DMS53 (cell line): ENCODE data around the gene LRRC15.

Experiments
- DNase-seq: peaks from one replicate; lab custom pipeline; 2025; lab: John Stamatoyannopoulos, UW

The LRRC15 gene

DNA sequence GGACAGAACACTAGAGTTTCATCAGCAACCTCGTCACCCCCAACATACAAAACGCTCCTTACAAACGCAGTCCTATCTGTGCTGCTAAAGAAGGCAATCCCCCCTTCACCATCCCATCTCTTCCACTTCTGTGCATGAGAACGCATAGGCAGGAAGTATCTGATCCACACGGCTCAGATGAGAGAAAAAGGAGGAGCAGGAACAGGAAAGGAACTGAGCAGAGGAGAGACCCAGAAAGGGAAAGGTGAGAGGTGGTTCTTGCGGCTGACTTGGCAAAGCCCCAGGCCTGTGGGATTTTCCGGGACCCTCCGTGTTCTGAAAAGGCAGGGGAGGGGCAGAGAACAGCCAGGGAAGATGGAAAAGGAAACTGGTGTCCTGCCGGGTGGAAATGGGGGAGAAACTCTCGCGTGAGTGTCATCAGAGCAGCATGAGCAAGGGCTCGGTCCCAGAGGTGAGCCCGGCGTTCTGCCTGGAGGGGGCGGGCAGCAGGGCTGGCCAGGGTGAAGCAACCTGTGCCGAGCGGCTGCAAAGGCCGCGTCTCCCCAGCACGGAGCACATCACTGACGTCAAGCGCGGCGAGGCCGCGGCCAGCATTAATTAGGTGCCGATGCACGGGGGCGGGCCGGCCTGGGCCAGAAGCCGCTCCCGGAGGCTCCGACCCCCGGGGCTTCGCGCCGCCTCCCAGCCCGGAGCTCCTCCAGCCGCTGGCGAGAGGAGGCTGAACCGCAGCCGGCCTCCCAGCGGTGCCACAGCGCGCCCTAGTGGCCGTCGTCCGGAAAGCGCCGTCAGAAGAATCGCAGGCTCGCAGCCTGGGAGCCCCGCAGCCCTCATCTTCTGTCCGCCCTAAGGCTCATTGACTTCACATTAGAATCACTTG lies 54.2 kb downstream of the LRRC15 start:
- DNase-seq: peak; percentile 94

DNA sequence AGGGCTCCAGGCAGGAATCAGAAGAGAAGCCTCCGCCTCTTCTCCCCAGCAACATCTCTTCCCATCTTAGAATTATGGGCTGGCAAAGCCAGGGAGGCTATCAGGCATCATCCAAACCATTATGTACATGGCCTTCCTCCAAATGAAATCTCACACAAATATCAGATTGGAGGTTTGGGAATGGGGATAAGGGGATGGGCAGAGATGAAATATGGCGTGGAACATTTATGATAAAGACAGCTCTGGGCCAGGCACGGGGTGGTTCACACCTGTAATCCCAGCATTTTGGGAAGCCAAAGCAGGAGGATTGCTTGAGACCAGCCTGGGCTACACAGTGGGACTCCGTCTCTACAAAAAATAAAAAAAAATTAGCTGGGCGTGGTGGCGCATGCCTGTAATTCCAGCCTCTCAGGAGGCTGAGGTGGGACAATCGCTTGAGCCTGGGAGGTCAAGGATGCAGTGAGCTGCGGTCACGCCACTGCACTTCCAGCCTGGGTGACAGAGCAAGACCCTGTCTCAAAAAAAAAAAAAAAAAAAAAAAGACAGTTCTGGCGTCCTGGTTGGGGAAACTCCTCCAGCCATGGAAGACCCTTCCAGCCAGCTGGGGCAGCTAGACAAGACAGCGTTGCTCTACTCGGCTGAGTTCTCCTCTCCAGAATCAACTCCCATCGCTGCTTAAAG lies 55.0 kb downstream of the LRRC15 start:
- DNase-seq: no peak

DNA sequence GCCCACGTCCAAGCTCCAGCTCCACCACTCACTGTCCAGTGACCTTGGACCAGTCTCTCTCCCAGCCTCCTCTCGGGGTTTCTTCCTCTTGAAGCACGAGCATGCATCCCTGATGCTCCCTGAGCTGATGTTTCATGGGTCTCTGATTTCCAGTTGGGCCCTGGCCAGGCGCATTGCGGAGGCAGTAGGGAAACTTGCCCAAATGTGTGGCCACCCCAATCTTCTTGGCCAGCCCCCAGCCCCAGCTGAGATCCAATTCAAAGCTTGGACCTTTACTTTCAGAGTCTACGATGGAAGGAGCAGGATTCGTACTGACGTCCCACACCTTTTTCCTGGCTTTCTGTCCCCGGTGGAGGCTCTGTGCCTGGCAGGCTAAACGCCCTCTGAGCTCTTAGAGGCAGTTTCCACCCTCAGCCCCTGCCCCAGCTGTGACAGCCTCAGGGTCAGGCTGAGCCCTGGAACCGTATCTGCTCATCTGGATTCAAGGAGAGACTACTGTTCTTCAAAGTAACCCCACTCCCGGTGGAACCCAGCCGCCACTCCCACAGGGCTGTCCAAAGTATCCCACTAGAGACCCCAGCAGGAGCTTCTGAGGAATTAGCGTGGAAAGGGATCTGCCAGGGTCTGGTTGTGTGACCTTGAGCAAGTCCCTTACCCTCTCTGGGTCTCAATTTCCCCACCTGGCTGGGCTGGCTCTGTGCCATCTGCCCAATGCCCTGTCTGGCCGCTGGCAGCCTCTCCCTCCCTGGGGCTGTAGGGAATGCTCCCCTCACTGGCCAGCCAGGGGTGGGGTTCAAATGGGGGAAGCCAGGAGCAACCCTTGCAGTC lies 55.8 kb downstream of the LRRC15 start:
- peak; percentile 58 for DNase-seq

DNA sequence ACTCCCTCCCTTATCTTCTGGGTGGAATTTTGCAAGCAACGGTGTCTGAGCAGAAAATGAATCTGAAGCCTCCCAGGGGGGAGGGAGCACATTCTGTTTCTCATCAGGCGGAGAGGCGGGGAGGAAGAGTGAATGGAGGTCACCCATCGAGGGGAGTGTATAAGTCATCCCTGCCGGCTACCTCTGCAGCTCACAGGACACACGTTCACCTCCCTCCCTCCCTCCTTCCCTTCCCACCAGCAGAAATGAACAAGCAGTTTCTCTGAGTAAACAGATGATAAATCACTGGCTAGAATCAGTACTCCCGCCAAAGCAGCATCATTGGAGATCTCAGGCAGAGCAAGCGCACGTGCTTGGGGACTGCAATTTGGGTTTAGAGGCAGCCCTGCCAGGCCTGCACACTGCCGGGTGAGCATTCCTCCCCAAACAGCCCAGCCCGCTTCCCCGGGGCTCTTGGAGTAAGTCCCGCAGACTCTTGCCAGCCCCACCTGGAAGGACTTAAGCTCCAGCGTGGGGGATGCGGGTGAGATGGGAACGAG lies 56.7 kb downstream of the LRRC15 start:
- DNase-seq: peak; percentile 79

DNA sequence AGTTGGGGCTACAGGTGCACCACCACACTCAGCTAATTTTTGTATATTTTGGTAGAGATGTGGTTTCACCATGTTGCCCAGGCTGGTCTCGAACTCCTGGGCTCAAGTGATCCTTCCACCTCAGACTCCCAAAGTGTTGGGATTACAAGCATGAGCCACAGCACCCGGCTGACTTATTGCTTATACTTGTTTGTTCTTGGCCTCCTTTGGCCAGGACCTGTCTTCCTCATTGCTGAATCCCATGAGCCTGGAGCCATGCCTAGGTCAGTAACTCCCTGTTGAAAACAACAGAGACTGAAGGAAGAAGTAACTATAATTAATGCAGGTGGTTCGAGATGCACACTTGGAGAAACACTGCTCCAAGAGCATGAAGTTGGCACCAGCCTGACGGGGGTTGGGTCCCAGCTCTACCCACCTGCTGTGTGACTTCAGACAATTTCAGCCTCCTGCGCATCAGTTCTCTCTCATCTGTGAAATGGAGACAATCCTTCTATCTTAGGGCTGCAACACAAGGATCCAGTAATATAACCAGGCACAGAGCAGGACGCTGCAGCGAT lies 57.3 kb downstream of the LRRC15 start:
- DNase-seq: peak; percentile 65

DNA sequence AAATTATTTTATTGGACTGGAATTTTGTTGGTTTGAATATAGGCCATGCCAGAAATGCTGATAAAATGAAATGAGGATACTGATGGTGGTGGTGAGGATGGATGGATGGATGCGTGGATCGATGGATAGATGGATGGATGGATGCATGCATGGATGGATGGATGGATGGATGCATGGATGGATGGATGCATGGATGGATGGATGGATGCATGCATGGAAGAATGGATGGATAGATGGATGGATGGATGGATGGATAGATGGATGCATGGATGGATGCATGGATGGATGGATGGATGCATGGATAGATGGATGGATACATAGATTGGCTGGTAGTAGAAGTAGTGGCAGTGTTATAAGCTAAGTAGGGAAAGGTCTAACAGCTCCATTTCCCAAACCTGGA lies 58.5 kb downstream of the LRRC15 start:
- no peak for DNase-seq

DNA sequence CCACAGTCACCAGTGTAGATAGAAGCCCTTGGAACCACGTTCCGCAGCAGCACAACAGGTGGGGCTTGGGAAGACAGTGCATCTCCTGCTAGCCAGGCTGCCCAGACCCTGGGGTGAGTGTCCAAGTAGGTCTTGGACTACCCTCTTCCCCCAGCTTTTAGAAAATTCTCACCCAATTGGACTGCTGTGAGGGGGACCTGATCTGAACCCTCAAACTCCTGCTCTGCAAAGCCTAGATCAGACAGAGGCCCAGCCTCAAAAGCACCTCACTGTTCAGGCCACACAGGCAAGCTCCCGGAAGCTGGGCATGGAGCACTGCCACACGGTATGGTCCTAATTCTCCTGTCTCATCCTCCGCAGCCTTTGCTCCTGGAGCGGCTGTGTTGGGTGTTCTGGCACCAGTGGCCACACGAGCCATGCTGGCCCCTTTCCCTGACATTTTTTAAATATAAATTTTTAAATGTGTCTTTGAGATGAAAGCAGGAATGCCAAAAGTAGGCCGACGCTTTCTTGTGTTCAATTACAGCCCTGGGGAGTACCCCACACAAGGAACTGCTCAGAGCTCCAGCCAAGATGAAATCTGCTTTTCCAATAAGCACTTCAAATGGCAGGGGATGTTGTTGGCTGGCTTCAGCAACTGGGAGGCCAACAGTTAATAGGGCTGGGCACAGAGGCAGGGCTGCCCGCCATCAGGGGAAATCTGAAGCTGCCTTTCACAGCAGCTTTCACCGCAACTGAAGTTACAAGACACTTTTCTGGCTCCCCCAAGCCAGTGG lies 59.3 kb downstream of the LRRC15 start:
- no peak for DNase-seq

DNA sequence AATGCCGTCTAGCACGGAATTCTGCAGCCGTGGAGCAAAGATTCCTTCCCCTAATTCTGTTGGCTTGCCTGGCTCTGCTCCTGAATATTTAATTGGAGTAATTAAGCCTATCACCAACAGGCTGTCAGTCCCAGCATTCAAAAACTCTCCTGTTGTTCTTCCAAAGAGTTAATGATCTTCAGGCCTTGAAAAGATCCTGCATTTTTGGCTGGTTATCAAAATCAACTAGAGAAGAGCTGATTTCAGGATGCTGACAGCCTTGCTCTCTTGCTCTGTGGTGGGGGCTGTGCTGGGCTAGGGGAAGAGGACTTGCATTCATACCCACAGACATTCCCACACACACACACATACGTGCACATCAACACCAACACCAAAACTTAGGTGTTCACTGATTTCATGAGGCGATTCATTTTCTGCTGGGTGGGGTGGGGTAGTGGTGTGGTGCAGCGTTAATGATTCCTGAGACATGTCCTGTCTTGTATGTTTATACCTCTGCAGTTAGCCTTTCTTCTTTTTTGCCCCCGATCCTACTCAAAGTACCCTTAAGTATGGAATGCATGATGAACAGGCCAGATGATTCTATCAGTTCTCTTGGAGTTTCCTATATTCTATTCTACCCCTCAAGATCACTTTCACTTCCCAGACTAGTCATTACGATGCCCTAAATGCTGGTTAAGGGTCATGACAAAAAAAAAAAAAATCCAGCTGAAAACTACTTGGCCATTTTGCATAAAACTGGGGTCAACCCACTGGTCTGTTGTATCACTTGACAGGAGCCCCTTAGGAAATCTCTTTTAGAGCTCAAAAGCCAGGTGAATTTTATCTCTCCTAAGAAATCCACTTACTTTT lies 60.7 kb downstream of the LRRC15 start:
- no peak for DNase-seq

DNA sequence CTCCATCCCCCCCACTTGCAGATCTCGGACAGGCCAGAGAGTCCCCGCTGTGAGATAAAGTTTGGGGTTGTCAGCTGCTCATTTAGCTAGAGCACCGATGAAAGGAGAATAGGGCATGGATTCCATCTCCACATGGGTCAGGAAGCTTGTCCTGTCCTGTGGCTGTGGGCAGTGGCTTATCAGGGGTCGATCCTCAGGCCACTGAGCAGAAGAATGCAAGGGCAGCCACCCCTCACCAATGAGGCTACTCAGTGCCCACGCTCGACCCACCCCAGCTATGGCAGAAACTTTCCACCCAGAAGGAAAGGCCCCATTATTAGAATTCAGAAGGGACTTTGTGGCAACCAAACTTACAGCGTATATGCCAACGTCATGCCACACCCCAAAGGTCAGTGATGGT lies 61.7 kb downstream of the LRRC15 start:
- DNase-seq: no peak

DNA sequence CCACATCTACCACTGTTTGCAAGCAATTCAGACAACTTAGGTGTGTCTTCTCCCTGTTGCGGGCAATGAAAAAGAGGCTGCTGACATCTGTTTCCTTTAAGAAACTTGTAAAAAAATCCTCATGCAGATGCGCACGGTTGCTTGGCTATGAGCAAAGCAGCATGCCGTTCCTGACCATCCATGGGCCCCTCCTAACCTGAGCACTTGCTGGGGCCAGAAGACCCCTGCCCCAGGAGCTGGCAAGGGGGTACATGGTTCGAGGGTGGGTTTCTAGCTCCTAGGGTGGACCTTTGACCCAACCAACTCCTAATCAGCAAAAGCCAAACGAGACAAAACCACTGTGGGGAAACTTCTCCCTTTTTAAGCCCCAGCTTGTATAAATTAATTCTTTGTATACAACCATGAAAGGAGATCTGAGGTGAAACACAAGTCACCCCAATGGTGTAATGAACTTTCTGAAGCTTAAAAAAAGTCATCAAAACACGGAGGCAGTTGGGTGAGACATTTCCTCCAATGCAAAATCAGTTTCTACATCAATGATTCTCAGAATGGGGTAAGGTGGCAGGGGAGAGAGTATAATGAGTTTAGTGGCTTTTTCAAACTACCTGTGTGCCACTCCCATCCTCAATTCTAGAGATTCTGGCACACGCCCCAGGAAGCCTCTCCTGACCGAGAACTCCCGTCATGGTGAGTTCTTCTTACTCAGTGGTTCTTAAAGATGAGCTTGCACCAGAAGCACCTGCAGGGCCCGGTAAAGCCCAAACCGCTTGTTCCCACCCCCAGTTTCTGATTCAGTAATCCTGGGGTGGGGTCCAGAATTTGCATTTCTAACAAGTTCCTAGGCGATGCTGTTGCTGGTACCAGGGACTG lies 62.5 kb downstream of the LRRC15 start:
- no peak for DNase-seq

DNA sequence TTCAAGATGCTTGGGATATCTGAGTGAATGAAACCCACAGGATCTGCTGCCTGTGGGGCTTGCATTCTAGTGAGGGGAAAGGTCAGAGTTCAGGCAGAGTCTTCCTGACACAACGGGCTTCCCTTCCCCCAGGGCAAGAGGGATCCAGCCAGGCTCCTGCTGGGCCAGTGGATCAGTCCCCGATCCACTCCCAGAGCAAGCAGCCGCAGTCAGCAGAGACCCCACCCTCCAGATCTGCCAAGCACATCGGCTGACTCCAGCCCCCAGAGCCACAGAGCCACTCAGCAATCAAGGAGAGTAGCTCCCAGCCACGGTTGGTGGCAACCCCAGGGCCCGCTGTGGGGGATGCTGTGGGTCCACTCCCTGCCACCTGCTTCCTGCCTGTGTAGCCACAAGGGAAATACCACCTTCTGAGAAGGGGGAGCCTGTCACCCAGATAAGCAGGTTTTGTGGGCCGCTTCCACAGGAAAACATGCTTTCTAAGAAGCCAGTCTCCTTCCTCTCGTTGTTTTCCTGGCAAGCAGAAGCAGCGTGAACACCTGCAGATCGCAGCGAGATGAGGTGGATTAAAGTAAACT lies 63.3 kb downstream of the LRRC15 start:
- no peak for DNase-seq

DNA sequence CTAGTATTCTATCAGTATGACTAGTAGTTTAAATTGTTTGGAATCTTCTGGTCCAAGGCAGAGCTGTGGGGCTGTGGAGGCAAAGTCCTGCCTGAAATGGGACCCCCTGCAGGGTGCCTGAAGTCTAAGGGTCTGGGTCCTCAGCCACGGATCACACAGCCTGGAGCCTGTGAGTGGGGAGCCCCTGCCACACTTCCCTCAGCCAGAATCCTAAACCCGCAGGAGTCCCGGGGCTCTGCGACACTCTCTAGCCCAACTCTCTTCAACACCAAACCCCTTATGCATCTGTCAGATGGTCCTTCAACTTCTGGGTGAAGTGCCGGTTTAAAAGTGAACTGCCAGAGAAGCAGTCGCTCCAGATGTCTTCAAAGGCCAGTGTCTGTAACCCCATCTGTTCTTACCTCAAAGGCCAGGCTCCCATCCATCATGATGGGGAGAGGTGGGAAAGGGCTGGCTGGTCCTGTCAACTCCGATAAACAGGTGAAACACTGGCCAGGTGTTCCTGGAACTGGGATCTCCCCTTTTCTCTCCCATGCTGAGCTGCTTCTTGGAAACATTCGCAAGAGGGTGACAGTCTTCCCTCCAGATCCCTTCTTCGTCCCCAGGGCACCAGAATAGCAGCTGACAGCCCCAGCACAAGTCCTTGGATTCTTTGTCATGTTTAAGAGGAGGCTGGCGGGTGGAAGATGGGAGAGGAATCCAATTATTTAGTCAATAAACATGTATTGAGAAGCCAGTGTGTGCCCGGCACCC lies 64.0 kb downstream of the LRRC15 start:
- DNase-seq: no peak
